GM12801 (cell line): ENCODE data around the gene CARF.

Experiments used
- TF ChIP-seq, protein P1 (sequence below): IDR thresholded peaks from one replicate; pipeline ENCODE4 v1.5.1; 2011; ENCODE audit warnings: control low read depth; ENCODE audit not compliant: insufficient read length; ENCODE audit errors: extremely low read depth

CARF gene, protein sequence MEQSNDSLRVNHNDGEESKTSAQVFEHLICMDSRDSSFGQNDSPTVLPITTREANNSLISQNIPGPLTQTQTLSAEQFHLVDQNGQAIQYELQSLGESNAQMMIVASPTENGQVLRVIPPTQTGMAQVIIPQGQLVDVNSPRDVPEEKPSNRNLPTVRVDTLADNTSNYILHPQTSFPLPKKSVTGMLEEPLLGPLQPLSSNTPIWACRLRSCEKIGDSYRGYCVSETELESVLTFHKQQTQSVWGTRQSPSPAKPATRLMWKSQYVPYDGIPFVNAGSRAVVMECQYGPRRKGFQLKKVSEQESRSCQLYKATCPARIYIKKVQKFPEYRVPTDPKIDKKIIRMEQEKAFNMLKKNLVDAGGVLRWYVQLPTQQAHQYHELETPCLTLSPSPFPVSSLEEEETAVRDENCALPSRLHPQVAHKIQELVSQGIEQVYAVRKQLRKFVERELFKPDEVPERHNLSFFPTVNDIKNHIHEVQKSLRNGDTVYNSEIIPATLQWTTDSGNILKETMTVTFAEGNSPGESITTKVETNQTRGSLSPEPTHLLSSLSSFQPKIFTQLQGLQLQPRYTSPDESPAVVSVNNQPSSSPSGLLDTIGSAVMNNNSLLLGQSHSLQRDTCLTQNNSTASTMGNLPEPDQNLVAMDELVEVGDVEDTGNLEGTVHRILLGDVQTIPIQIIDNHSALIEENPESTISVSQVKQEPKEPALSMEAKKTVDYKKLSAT

DNA sequence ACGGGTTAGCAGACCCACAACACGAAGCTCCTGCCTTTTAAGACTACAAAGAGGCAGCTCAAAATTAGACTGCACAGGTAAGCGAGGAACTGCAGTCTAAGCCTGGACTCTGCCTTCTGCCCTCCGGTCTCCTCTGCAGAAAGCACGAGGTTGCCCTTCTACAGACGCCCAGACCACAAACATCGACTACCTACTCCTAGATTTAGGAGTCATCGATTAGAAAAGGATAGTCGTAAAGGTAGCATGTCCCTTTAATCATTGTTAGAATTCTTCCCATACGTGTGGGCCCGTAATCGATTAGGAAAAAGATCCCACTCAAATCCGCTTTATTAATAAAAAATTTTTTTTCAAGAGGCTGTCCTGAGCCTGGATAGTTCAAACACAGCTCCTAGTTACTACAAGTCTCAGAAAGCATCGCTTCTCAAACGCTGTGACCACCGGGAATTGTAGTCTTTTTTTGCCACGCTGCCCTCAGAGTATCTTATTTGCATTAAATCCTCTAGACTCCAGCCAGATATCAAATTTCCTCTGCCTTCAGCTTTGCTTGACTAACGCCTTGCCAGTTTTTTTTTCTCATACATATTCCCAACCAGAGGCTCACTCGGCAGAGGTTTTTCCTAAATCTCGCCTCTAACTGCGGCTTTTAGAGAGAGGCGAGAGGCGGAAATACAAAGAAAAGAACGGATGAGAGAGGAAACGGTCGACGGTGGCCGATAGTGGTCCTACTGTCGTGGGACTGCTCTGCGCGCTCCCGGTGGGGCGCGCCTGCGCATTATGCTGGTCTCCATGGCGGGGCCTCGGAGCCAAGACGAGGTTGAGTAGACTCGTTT is at the start of gene CARF, which contains the start of gene WDR12:
TSS of gene CARF (plus strand) at position 764 of the 830 bp plus-strand sequence. CDS start 29,628 bp downstream, outside the sequence.
TSS of gene WDR12 (minus strand) at position 162 of the 830 bp plus-strand sequence. CDS start 197 bp downstream, outside the sequence.
- TF ChIP-seq, protein P1, sequence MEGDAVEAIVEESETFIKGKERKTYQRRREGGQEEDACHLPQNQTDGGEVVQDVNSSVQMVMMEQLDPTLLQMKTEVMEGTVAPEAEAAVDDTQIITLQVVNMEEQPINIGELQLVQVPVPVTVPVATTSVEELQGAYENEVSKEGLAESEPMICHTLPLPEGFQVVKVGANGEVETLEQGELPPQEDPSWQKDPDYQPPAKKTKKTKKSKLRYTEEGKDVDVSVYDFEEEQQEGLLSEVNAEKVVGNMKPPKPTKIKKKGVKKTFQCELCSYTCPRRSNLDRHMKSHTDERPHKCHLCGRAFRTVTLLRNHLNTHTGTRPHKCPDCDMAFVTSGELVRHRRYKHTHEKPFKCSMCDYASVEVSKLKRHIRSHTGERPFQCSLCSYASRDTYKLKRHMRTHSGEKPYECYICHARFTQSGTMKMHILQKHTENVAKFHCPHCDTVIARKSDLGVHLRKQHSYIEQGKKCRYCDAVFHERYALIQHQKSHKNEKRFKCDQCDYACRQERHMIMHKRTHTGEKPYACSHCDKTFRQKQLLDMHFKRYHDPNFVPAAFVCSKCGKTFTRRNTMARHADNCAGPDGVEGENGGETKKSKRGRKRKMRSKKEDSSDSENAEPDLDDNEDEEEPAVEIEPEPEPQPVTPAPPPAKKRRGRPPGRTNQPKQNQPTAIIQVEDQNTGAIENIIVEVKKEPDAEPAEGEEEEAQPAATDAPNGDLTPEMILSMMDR = no peak

DNA sequence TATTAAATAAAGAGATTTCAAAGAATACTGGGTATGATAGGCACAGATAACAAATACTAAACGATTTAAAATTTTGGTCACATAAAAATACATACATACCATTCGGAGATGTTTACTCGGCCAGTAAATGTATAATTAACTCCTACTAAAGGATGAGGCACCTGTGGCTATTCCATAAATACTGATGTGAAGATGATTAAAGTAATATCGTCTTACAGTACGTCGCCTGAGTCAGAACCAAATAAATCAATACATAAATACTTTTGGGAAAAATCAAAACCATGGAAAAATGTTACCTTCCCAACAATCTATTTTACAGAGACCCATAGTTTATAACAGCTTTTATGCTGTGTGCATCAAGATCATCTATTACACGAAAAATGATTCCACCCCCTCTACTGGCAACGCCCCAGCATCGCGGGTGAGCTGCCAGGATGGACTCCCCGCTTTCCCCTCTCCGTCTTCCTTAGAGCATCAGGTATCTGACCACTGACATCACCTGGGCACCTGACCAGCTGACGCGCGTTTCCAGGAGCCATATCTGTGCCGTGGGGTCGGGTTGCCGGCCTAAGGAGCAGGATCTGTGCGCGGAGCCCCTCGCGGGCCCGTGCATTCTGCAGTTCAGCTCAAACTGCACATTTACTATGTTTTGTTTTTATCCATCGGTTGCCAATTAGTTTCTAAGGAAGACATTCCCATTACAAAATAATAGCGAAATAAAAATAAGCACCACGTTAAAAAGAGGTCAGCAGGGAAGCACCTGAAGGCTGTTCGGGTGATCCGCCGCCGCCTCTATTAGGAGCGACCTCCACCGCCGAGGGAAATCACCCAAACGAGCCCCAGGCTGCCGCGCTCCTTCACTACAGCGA is 41.4 kb upstream of the CARF start:
- TF ChIP-seq, protein P1 = no peak

DNA sequence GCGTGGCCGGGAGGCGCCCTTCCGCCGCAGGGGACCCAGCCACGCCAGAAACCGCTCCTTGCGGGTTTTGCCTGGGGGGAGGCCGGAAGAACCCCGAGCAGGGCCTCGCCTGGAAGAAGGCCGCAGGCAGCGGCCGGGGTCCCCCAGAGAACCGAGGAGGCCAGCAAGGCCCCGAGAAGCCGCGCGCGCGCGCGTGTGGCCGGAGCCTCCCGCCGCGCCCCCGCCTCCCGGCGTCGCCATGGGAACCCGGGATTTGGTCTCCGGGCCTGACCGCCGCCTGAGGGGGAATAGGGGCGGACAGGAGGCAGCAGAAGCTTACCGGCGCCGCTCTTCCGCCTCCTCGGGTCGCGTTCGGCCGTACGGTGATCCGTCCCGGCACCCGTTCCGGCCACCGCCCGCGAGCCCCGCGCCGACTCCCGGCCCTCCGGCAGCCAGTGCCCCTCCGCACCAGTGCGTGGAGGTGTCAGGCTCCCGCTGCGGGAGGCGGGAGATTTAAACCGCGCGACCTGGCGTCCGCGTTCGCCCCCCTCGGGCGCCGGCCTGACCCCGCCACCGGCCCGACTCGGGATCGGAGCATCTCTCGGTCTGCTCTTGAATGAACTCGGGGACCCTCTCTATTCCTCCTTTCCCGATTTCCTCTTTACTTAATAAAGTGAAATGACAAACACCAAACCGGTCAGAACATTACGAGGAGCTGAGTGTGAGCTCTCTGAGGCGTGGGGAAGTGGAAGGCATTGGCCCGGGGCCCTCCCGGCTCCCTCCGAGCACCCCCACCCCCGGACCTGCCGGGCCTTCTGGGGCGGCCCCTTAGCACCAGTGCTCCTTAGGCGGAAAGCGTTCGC is 40.6 kb upstream of the CARF start, which contains the start of gene ICA1L:
TSS of gene ICA1L (minus strand) at position 467 of the 842 bp plus-strand sequence. CDS start 42,757 bp downstream, outside the sequence.
- TF ChIP-seq, protein P1 = no peak

DNA sequence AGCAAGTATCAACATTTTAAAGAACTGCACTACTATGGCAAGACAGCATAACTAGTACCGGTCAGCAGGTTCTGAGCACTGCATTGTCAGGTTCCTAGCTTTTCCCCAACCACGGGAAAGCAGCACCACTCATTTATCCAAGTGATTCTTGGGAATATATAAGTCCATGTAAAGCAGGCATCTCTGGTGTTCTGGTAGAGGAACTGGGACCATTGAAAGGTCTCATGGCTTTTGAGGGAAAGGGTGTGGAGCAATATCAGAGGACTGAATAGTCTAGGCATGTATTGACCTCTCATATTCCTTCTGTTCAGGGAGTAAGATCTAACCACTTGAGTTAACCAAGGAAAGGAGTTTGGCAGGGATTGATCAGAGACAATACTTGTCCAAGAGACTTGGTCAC is 34.4 kb upstream of the CARF start:
- TF ChIP-seq, protein P1 = no peak

DNA sequence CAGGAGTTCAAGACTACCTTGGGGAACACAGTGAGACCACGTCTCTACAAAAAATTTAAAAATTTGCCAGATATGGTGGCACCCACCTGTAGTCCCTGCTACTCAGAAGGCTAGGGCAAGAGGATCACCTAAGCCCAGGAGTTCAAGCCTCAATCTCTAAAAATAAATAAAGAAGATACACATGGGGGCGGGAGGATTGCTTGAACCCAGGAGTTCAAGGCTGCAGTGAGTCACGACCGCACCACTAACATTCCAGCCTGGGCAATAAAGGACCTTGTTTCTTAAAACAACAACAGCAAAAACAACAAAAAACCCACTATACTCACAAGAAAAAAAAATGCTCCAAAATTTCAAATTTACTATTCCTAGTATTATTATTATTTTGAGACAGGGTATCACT is 30.5 kb upstream of the CARF start:
- TF ChIP-seq, protein P1 = no peak
